ENCODE data around the gene DLX1.

DLX1 gene

DNA sequence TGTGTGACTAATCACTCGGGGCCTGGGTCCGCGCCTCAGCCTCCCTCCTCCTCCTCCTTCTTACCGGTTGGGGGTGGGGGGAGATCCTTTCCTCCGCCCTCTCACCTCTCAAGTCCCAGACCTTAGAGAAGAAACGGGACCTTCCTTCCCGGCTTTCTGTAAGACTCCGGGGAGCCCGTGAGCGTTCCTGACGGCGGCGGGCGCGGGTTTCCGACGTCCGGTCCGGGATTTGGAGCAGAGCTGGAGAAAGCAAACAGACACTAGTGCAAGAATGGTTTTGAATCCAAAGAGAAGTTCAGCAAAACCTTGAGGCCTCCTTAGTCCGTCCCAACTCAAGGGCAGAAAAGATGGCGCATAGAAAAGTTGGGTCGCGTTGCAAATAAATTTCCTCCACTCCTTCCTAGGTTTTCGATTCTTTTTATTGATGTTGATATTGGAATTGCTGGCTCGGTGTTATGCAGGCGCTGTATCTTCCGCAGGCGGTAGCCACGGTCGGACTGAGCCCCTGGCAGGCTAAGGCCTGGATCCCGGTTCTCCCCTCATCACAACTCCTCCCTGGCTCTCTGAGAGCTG is 2.0 kb downstream of the DLX1 start:
- no peak for DNase-seq (ENCODE audit: low spot score)

GRCh38 chr2:172087780-172088244 is 2.5 kb downstream of the DLX1 start:
- DNase-seq (ENCODE audit: low spot score), result no peak

GRCh38 chr2:172088245-172089004 is 3.1 kb downstream of the DLX1 start:
- DNase-seq (ENCODE audit: low spot score), result no peak

- DNase-seq (ENCODE audit: low spot score), result no peak
These were observed 3.7 kb downstream of the DLX1 start for GRCh38 chr2:172089005-172089504.

DNA sequence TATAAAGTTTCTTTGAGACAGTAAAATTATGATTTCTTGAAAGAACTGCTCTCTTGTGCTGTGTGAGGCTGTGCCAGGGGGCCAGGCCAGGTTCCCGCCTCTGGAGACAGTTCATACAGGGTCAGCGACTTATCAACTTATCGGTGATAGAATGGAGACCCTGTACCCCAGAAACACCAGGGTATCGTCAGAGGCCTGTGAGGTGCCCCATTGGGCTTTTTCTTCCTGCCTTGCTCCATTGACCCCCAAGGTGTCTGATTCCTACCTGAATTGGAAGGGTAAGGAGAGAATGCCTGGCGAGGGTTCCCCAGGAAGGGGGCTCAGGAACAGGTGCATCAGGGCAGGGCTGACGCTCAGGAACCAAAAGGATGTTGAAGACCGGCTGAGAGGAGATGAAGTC is 4.3 kb downstream of the DLX1 start:
- no peak for DNase-seq (ENCODE audit: low spot score)

DNA sequence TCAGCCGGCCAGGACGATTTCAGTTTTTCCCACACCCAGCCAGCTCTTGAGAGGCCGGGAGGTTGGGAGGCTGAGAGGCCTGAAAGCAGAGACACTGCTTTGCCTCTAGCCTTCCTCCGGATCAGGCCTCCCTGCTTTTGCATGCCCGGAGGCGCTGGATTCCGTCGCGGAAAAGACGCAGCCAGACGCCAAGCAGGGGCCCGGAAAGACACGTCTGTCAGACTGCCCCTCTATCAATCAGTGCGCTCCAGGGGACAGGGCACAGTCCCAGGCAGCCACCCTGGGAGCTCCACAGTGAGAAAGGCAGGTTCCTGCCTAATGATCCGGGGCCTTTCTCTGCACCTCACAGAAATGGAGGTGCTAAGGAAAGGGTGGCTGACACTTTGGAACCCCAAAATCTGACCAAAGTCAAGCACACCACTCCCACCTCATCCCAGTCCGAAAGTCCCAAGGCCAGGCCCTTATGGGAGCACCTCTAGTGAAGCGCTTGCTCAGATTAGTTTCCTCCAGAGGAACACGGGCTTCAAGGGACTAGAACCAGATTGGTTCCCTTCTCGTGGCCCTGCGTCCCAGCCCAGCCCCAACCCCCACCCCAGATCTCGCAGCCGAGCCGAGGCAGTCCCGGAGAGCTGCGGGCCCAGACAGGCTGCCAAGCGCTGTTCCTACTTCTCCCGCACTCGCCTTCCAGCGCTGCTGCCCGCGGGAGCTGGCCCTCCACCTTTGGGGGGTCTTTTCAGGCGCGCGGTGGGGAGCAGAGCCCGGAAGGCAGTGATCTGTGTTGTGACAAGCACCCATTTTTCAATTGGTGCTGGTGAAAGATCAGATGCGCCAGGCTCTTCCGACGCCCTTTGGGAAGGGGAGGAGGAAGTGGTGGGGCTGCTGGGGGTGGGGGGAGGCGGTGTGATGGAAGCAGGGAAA is 5.0 kb downstream of the DLX1 start:
- no peak for DNase-seq (ENCODE audit: low spot score)

GRCh38 chr2:172091000-172091641 is 5.8 kb downstream of the DLX1 start:
- DNase-seq (ENCODE audit: low spot score), result no peak

GRCh38 chr2:172091761-172092566 is 6.7 kb downstream of the DLX1 start:
- no peak for DNase-seq (ENCODE audit: low spot score)

- DNase-seq (ENCODE audit: low spot score), result no peak
These were observed 7.6 kb downstream of the DLX1 start for GRCh38 chr2:172092716-172093415.

DNA sequence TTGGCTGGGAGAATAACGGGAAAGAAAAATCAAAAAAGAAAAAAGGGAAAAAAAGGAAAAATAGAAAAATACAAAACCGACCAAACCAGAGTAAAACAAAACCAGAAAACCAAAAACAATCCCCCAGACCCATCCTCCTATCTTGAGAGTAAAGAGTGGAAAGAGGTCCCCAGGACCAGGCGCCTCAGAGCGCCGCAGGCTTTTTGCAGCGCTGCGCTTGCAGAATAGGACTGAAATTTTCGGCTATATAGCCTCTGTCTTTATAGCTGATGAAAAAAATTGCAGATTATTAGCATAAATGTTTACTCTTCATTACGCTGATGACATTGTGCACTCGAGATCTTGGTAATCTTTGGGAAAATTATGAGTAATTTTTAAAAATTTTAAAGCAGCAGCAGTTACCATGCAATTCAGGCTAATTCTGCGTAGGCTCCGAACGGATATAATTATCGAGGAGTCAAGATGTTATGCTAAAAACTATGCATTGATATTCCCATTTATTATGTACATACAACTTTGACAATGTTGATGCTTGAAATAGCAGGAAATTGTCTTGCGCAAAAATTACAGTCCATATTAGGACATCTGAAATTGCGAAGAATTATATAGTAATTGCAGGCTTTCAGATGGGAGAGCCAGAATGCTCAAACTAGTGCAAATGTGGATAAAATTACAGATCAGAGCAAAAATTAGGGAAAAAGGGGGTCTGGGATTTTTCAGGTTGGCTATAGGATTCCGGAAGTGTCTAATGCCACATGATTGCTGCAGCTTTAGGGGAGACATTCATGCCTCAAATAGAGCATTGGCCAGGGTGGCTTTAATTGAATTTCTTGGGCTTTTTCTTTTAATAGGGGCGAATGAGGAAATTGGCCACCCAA is 8.3 kb downstream of the DLX1 start:
- no peak for DNase-seq (ENCODE audit: low spot score)

- DNase-seq (ENCODE audit: low spot score), result no peak
These were observed 9.2 kb downstream of the DLX1 start for GRCh38 chr2:172094294-172095145.

GRCh38 chr2:172095146-172095904 is 10.0 kb downstream of the DLX1 start:
- DNase-seq (ENCODE audit: low spot score), result peak; percentile 45

DNA sequence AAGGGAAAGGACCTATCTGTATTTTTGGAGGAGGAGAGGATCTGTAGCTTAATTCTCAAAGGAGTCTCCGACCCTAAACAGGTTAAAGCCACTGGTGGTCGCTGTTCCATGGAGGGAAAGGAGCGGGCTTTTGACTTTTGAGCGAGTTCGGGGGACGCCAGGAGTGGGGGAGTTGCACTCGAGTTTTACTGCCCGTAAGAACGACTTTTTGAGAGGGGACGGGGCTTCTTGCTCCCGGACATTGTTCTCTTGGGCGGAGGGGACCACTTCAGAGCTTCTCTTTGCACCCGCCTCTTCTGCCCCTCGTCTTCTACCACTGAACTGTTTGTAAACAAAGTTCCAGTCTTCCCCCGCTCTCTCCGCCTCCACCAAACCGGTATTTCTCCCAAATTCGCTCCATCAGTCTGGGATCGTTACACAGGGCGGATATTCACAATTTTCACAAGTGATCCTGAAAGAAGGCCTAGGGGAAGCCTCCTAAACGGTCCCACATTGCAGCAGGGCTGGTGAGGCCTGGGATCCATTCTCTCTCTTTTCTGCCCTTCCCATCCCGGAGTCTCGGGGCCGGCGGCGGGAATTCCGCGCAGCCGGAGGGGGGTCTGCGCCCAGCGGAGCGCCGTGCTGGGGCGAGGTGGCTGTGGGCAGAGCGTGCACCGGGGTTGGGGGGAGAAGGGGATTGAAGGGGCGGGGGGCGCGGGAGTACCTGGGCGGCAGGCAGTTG is 10.8 kb downstream of the DLX1 start:
- DNase-seq (ENCODE audit: low spot score), result no peak

- DNase-seq (ENCODE audit: low spot score), result no peak
These were observed 11.6 kb downstream of the DLX1 start for GRCh38 chr2:172096626-172097547.

GRCh38 chr2:172097557-172098131 is 12.3 kb downstream of the DLX1 start:
- no peak for DNase-seq (ENCODE audit: low spot score)

Measured in SK-N-DZ (cell line).